ENCODE data around the gene TMEM208. TPM values are rescaled to one million over a fixed set of nuclear protein-coding genes. Genes with fewer than 3 reads are reported as not detected.

The TMEM208 gene
- total RNA-seq, 1 experiment from 2014 or later = 19.5 TPM

DNA sequence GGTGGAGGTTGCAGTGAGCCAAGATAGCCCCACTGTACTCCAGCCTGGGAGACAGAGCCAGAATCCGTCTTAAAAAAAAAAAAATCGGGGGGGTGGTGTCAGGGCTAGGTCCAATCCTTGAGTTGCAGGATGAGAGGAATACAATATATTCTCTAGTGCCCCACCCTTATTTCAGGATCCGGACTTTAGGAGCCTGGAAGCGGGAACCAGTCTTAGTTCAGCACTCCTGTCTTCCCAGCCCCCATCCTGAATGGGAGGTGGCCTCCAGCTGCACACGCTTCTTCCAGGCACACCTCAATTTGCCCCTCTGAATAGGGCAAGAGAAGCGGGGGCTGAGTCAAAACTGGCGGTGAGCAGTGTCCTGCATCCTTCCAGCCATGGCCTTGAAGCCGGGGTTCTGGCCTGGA, 18.7 kb downstream of the TMEM208 start:
- Histone ChIP-seq H3K9me2 (replicated peaks; ENCODE audit: insufficient read depth, low read length) (no peaks in the 10 kb centered on the region), H3K4me3 (ENCODE audit: low read length) (peak overlapping the region; percentile 88), H3K27ac (ENCODE audit: low read length) (peak overlapping the region; percentile 83), H3K4me2 (ENCODE audit: low read depth, low read length, poor library complexity, severe bottlenecking) (peak overlapping the region; percentile 95), H3K36me3 (ENCODE audit: insufficient read depth, low read length) (no peaks in the 10 kb centered on the region), H3K9me3 (ENCODE audit: low read length) (no peaks in the 10 kb centered on the region), H3K79me2 (ENCODE audit: low read length) (peaks cover 30% of the 10 kb centered on the region), H3K4me1 (ENCODE audit: low read length) (peaks cover 64% of the 10 kb centered on the region), H4K20me1 (ENCODE audit: insufficient read depth, low read depth, low read length) (peaks cover 11% of the 10 kb centered on the region; the same call in 1 of the 2 replicates), H3K9ac (ENCODE audit: low read length) (peak overlapping the region; percentile 79), H2AFZ (ENCODE audit: low read length) (peak overlapping the region; percentile 47; the same call in 1 of the 2 replicates), H3K27me3 (ENCODE audit: low read length) (no peaks in the 10 kb centered on the region)
- no peak for DNase-seq

DNA sequence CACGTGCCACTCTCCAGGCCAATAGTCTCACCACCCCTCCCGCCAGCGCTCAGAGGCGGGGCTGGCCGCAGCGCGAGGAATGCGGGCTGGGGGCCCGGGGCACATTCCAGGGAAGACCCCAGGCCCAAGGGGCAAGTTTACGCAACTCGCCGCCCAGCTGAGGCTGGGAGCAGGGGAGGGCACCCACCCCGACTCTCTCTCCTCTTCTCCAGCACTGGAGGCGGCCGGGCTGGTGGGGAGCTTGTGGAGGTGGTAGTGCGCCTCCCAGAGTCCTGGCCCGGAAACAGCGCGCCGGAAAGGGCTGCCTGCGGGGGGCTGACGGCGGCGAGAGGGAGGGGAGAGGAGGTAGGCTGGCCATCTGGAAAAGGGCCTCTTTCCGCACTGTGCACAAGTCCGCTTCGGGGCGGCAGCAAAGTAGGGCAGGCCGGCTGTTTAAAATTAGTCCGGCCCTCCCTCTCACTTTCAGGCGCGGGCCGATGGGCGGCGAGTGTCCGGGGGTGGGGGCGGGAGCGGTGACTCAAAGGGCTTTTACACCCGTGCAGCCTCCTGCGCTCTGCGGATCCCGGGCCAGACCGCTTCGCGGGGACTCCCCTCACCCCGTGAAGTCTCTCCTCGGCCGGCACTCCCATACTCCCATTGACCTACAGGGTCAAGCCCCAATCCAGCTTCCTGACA, 19.3 kb downstream of the TMEM208 start:
- no peaks in the 10 kb centered on the region for H3K9me2 ChIP-seq (replicated peaks; ENCODE audit: insufficient read depth, low read length)
- H3K9me3 ChIP-seq (ENCODE audit: low read length) = no peaks in the 10 kb centered on the region
- peak overlapping the region; percentile 83 for H3K27ac ChIP-seq (ENCODE audit: low read length)
- H3K4me3 ChIP-seq (ENCODE audit: low read length) = peak overlapping the region; percentile 88
- H2AFZ ChIP-seq (ENCODE audit: low read length) = peak overlapping the region; percentile 47; the same call in 1 of the 2 replicates
- peak overlapping the region; percentile 95 for H3K4me2 ChIP-seq (ENCODE audit: low read depth, low read length, poor library complexity, severe bottlenecking)
- peak overlapping the region; percentile 79 for H3K9ac ChIP-seq (ENCODE audit: low read length)
- DNase-seq = peak; percentile 89
- H3K4me1 ChIP-seq (ENCODE audit: low read length) = peaks cover 66% of the 10 kb centered on the region
- no peaks in the 10 kb centered on the region for H3K36me3 ChIP-seq (ENCODE audit: insufficient read depth, low read length)
- no peaks in the 10 kb centered on the region for H3K27me3 ChIP-seq (ENCODE audit: low read length)
- H3K79me2 ChIP-seq (ENCODE audit: low read length) = peaks cover 30% of the 10 kb centered on the region
- H4K20me1 ChIP-seq (ENCODE audit: insufficient read depth, low read depth, low read length) = peaks cover 11% of the 10 kb centered on the region; the same call in 1 of the 2 replicates

GRCh38 chr16:67246756-67247191, 19.8 kb downstream of the TMEM208 start:
- Histone ChIP-seq H3K4me1 (ENCODE audit: low read length) (peaks cover 61% of the 10 kb centered on the region), H2AFZ (ENCODE audit: low read length) (peak overlapping the region; percentile 47; the same call in 1 of the 2 replicates), H3K9me2 (replicated peaks; ENCODE audit: insufficient read depth, low read length) (no peaks in the 10 kb centered on the region), H3K4me3 (ENCODE audit: low read length) (peak overlapping the region; percentile 88), H3K36me3 (ENCODE audit: insufficient read depth, low read length) (no peaks in the 10 kb centered on the region), H3K9me3 (ENCODE audit: low read length) (no peaks in the 10 kb centered on the region), H3K9ac (ENCODE audit: low read length) (peak overlapping the region; percentile 79), H3K27ac (ENCODE audit: low read length) (peak overlapping the region; percentile 83; the same call in 1 of the 2 replicates), H3K27me3 (ENCODE audit: low read length) (no peaks in the 10 kb centered on the region), H4K20me1 (ENCODE audit: insufficient read depth, low read depth, low read length) (peaks cover 11% of the 10 kb centered on the region; the same call in 1 of the 2 replicates), H3K79me2 (ENCODE audit: low read length) (peaks cover 27% of the 10 kb centered on the region), H3K4me2 (ENCODE audit: low read depth, low read length, poor library complexity, severe bottlenecking) (peak overlapping the region; percentile 95)
- DNase-seq = no peak

- H3K79me2 ChIP-seq (ENCODE audit: low read length) = peaks cover 22% of the 10 kb centered on the region
- H3K27ac ChIP-seq (ENCODE audit: low read length) = peak within 1 kb of the TSS; percentile 83
- H3K27me3 ChIP-seq (ENCODE audit: low read length) = no peaks in the 10 kb centered on the region
- H3K9me2 ChIP-seq (replicated peaks; ENCODE audit: insufficient read depth, low read length) = no peaks in the 10 kb centered on the region
- H3K4me2 ChIP-seq (ENCODE audit: low read depth, low read length, poor library complexity, severe bottlenecking) = peak within 1 kb of the TSS; percentile 95
- H3K9me3 ChIP-seq (ENCODE audit: low read length) = no peaks in the 10 kb centered on the region
- H4K20me1 ChIP-seq (ENCODE audit: insufficient read depth, low read depth, low read length) = peaks cover 11% of the 10 kb centered on the region; the same call in 1 of the 2 replicates
- H2AFZ ChIP-seq (ENCODE audit: low read length) = peak within 1 kb of the TSS; percentile 93
- peak within 1 kb of the TSS; percentile 88 for H3K4me3 ChIP-seq (ENCODE audit: low read length)
- peak; percentile 98 for DNase-seq
- H3K36me3 ChIP-seq (ENCODE audit: insufficient read depth, low read length) = no peaks in the 10 kb centered on the region
- H3K9ac ChIP-seq (ENCODE audit: low read length) = peak within 1 kb of the TSS; percentile 90
- H3K4me1 ChIP-seq (ENCODE audit: low read length) = peaks cover 60% of the 10 kb centered on the region
These were observed 20.5 kb downstream of the TMEM208 start, which contains the start of gene FHOD1 for GRCh38 chr16:67247192-67248072. TSS of gene FHOD1 (minus strand) at chr16:67247481. CDS start at chr16:67247410, 71 bp downstream.

GRCh38 chr16:67248073-67248400, 21.1 kb downstream of the TMEM208 start:
- Histone ChIP-seq H3K79me2 (ENCODE audit: low read length) (peaks cover 20% of the 10 kb centered on the region), H3K9ac (ENCODE audit: low read length) (peak overlapping the region; percentile 90), H3K27me3 (ENCODE audit: low read length) (no peaks in the 10 kb centered on the region), H3K27ac (ENCODE audit: low read length) (peak overlapping the region; percentile 61), H4K20me1 (ENCODE audit: insufficient read depth, low read depth, low read length) (peaks cover 11% of the 10 kb centered on the region; the same call in 1 of the 2 replicates), H3K4me1 (ENCODE audit: low read length) (peaks cover 60% of the 10 kb centered on the region), H3K4me3 (ENCODE audit: low read length) (peak overlapping the region; percentile 88), H3K9me2 (replicated peaks; ENCODE audit: insufficient read depth, low read length) (no peaks in the 10 kb centered on the region), H3K9me3 (ENCODE audit: low read length) (no peaks in the 10 kb centered on the region), H3K4me2 (ENCODE audit: low read depth, low read length, poor library complexity, severe bottlenecking) (peak overlapping the region; percentile 95), H3K36me3 (ENCODE audit: insufficient read depth, low read length) (no peaks in the 10 kb centered on the region), H2AFZ (ENCODE audit: low read length) (0 out of 2 replicates have a peak overlapping the region, but pooled peaks have one; percentile 93)
- no peak for DNase-seq

- peak within 1 kb of the TSS; percentile 93 for H2AFZ ChIP-seq (ENCODE audit: low read length)
These were observed 21.7 kb downstream of the TMEM208 start, which contains the start of gene SLC9A5 for GRCh38 chr16:67248401-67249177. TSS of gene SLC9A5 (plus strand) at chr16:67248979. CDS start at chr16:67249015, 36 bp downstream.

DNA sequence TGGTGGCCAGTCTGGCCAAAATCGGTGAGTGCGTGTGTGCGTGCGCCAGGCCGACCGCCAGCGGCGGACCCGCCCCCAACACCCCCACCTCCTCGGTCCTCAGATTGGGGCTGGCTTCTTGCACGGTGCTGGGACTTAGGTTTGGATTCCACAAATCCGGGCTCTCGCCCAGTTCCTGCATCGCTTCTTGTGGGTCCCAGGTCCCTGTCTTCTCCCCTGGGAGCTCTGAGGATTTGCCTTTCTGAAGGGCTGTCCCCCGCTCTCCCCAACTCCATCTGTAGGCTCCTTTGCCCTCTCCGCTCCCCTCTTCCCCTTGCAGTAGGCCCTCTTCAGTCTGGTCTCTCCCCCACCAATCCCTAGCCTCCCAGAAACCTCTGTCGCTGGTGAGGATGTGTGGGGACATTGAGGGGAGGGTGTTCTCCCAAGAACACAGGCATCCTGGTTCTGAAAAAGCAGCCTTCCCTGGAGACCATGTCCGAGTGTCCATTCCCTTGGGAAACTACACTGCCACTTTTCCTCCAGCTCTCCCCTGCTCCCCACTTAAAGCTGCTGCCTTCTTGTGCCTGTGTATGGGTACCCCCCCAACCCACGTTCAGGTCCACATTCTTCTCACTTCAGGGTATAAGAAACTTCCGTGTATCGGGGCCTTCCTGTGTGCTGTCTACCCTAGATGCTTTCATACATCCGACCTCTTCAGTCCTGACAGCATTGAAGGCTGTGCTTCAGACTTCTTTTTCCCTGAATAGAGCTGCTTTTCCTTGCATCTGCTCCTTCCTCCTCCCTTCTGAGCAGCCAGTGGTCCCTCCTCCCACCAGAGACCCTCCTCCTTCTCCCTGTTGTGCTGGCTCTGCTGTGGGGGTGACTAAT, 22.5 kb downstream of the TMEM208 start:
- H3K9ac ChIP-seq (ENCODE audit: low read length) = peak overlapping the region; percentile 90
- H3K9me2 ChIP-seq (replicated peaks; ENCODE audit: insufficient read depth, low read length) = no peaks in the 10 kb centered on the region
- peak overlapping the region; percentile 93; the same call in 1 of the 2 replicates for H2AFZ ChIP-seq (ENCODE audit: low read length)
- peak overlapping the region; percentile 61 for H3K27ac ChIP-seq (ENCODE audit: low read length)
- peak overlapping the region; percentile 88 for H3K4me3 ChIP-seq (ENCODE audit: low read length)
- H3K4me1 ChIP-seq (ENCODE audit: low read length) = peaks cover 49% of the 10 kb centered on the region
- H3K9me3 ChIP-seq (ENCODE audit: low read length) = no peaks in the 10 kb centered on the region
- no peaks in the 10 kb centered on the region for H3K27me3 ChIP-seq (ENCODE audit: low read length)
- H4K20me1 ChIP-seq (ENCODE audit: insufficient read depth, low read depth, low read length) = 0 out of 2 replicates have a peak, but pooled peaks cover 5% of the 10 kb centered on the region
- peak; percentile 81 for DNase-seq
- H3K4me2 ChIP-seq (ENCODE audit: low read depth, low read length, poor library complexity, severe bottlenecking) = peak overlapping the region; percentile 95
- H3K79me2 ChIP-seq (ENCODE audit: low read length) = peaks cover 13% of the 10 kb centered on the region; the same call in 1 of the 2 replicates
- H3K36me3 ChIP-seq (ENCODE audit: insufficient read depth, low read length) = no peaks in the 10 kb centered on the region

More at GRCh38 chr16:67248401-67249177, 21.7 kb downstream of the TMEM208 start, which contains the start of gene SLC9A5:
- Histone ChIP-seq H3K4me3 (ENCODE audit: low read length) (peak within 1 kb of the TSS; percentile 88), H3K9me2 (replicated peaks; ENCODE audit: insufficient read depth, low read length) (no peaks in the 10 kb centered on the region), H3K9me3 (ENCODE audit: low read length) (no peaks in the 10 kb centered on the region), H3K4me2 (ENCODE audit: low read depth, low read length, poor library complexity, severe bottlenecking) (peak within 1 kb of the TSS; percentile 95), H3K79me2 (ENCODE audit: low read length) (peaks cover 18% of the 10 kb centered on the region), H3K27ac (ENCODE audit: low read length) (peak within 1 kb of the TSS; percentile 61), H3K36me3 (ENCODE audit: insufficient read depth, low read length) (no peaks in the 10 kb centered on the region), H3K27me3 (ENCODE audit: low read length) (no peaks in the 10 kb centered on the region), H4K20me1 (ENCODE audit: insufficient read depth, low read depth, low read length) (peaks cover 10% of the 10 kb centered on the region; the same call in 1 of the 2 replicates), H3K9ac (ENCODE audit: low read length) (peak within 1 kb of the TSS; percentile 90), H3K4me1 (ENCODE audit: low read length) (peaks cover 57% of the 10 kb centered on the region)
- DNase-seq = peak; percentile 76
